K562 (cell line): ENCODE data around the gene CDT1. TPM values are rescaled to one million over a fixed set of nuclear protein-coding genes. Genes with fewer than 3 reads are reported as not detected.

ENCODE experiments used
- FOXJ3 ChIP-seq: sonication (generic); formaldehyde crosslinking; IDR thresholded peaks from 2 replicates; pipeline ENCODE4 v1.4.0; 2020; ENCODE audit warnings: mild to moderate bottlenecking, missing genetic modification reagents
- GATAD2B ChIP-seq: fragments of 450-650 bp; IDR thresholded peaks from 2 replicates; pipeline ENCODE4 v1.6.1; 2017; ENCODE audit warnings: mild to moderate bottlenecking, borderline replicate concordance
- HEY1 ChIP-seq: fragments of 250-450 bp; sonication (Bioruptor Pico); IDR thresholded peaks from 2 replicates; pipeline ENCODE4 v1.5.0; 2020; ENCODE audit warnings: mild to moderate bottlenecking, moderate library complexity, borderline replicate concordance
- HINFP ChIP-seq: fragments of 450-650 bp; conservative IDR thresholded peaks from 2 replicates; pipeline ENCODE4 v1.6.1; 2016; ENCODE audit warnings: missing genetic modification characterization, low read depth, mild to moderate bottlenecking, control low read depth, missing compliant biosample characterization
- HMGN3 ChIP-seq: IDR thresholded peaks from 2 replicates; pipeline ENCODE4 v1.6.1; 2011; ENCODE audit warnings: borderline replicate concordance, low read depth, mild to moderate bottlenecking, mixed read lengths, low read length; ENCODE audit not compliant: insufficient read length; ENCODE audit errors: extremely low read depth
- KDM4B ChIP-seq, 2 experiments: fragments of 450-650 bp in 1 of 2; sonication (generic) in 1 of 2; IDR thresholded peaks; 2 replicates each; pipeline ENCODE4 v1.6.1; 2016 to 2017; ENCODE audit warnings: borderline replicate concordance in 2 of 2, antibody characterized with exemption in 1 of 2, low read depth in 1 of 2, mild to moderate bottlenecking in 1 of 2
- KHSRP ChIP-seq: fragments of 450-650 bp; IDR thresholded peaks from 2 replicates; pipeline ENCODE4 v1.6.1; 2017
- MEF2A ChIP-seq: IDR thresholded peaks from 2 replicates; pipeline ENCODE4 v1.6.1; 2011; ENCODE audit warnings: low read depth, mild to moderate bottlenecking, low read length, moderate library complexity; ENCODE audit not compliant: control insufficient read depth
- MXI1 ChIP-seq: IDR thresholded peaks from 2 replicates; pipeline ENCODE4 v1.6.1; 2011; ENCODE audit warnings: low read depth, mild to moderate bottlenecking, improper control_type of control experiment, low read length
- WHSC1 ChIP-seq: IDR thresholded peaks from one replicate; pipeline ENCODE4 v1.6.1; 2012; ENCODE audit warnings: low read length, control low read depth, inconsistent platforms
- ZBTB40 ChIP-seq, 2 experiments: fragments of 450-650 bp in 1 of 2; sonication (generic) in 1 of 2; formaldehyde crosslinking in 1 of 2; IDR thresholded peaks; 2 replicates each; pipeline versions ENCODE4 v1.7.1 to v1.9.0; 2016 to 2022; ENCODE audit warnings: inconsistent platforms in 1 of 2, mild to moderate bottlenecking in 1 of 2, missing genetic modification reagents in 1 of 2
- ZNF764 ChIP-seq: fragments of 250-450 bp; sonication (Bioruptor Pico); IDR thresholded peaks from 2 replicates; pipeline ENCODE4 v1.4.0; 2020; ENCODE audit warnings: low read depth, mild to moderate bottlenecking, moderate library complexity
- ZNF77 ChIP-seq: fragments of 250-450 bp; sonication (Bioruptor Pico); IDR thresholded peaks from 2 replicates; pipeline ENCODE4 v1.5.0; 2020
- polyA plus RNA-seq, 8 experiments: library from polyadenylated mRNA; depleted of rRNA in 4 of 8; stranded (reverse) in 5 of 8; unstranded in 3 of 8; fragments of >200 nt; fragmentation: Nextera tagmentation in 2 of 8; fragmentation: Illumina TruSeq in 1 of 8; extraction: Ambion mirVana in 2 of 8; extraction: Trizol in 1 of 8; gene quantifications; 2 replicates each; pipeline versions ENCODE4 v1.2.1 to v1.2.3, GENCODE V29; 2011 to 2014; ENCODE audit warnings: inconsistent platforms in 1 of 8, missing spikeins in 1 of 8
- total RNA-seq, 7 experiments: library from RNA; depleted of rRNA in 6 of 7; stranded (reverse); fragments of >200 nt in 6 of 7; fragmentation: Illumina TruSeq in 2 of 7; extraction: Trizol in 2 of 7; gene quantifications; 2 replicates each; pipeline versions ENCODE4 v1.2.1 to v1.2.3, GENCODE V29; 2011 to 2021; ENCODE audit warnings: low replicate concordance in 1 of 7

The CDT1 gene
- total and polyA plus RNA-seq, 9 of the 15 experiments (the other 6 are each of a cell fraction or from before 2014, with no cell fraction given), result 0.92 to 178 (median 14.2) TPM

- TF ChIP-seq KDM4B (IDR thresholded peaks at IDR 0.05; ENCODE audit: borderline replicate concordance in 2 of 2, low read depth in 1 of 2) (peak in 1 of 2 experiments; percentile 23; a peak in 1 of 4 replicates), ZNF77 (CRISPR knock-in tag) (no peak), ZBTB40 (IDR thresholded peaks at IDR 0.05) (no peak; the same call in 1 of the 2 replicates), ZBTB40 (CRISPR knock-in tag; IDR thresholded peaks at IDR 0.05) (0 out of 2 replicates have a peak, but pooled peaks have one; percentile 3), MEF2A (no peak), GATAD2B (0 out of 2 replicates have a peak, but pooled peaks have one; percentile 16), HEY1 (CRISPR knock-in tag) (no peak), HMGN3 (no peak), FOXJ3 (CRISPR knock-in tag) (no peak), ZNF764 (CRISPR knock-in tag) (no peak), KHSRP (no peak), WHSC1 (no peak), MXI1 (0 out of 2 replicates have a peak, but pooled peaks have one; percentile 16), HINFP (tag) (peak; percentile 93)
Observed at GRCh38 chr16:88784074-88784855, 19.3 kb upstream of the CDT1 start (continued).
